ENCODE data around the gene LKAAEAR1.

The LKAAEAR1 gene

GRCh38 chr20:64080013-64080812 is 4.0 kb downstream of the LKAAEAR1 start, which contains the start of gene OPRL1:
OPRL1 (plus strand) TSS chr20:64080082; CDS start chr20:64092721, 12,639 bp downstream.
- no peak for TF ChIP-seq CTCF (IDR thresholded peaks at IDR 0.05; ENCODE audit: control extremely low read depth, extremely low read depth, low read depth, missing control alignments)
- CTCF ChIA-PET = interaction anchor here (1.1 to 3.7 kb wide), 8 partner anchors 10 to 100 kb away, joined by 3 to 24 read pairs (median 6); partner anchors contain the start of gene PRPF6
- no peak for DNase-seq (ENCODE audit: extremely low spot score)
- POLR2A ChIA-PET = interaction anchor here (0.6 kb wide), 1 partner anchor 538 kb away, joined by 5 read pairs; no protein-coding TSS in a partner anchor

GRCh38 chr20:64079273-64080012 is 4.8 kb downstream of the LKAAEAR1 start, which contains the start of gene RGS19:
RGS19 (minus strand) TSS chr20:64079518; CDS start chr20:64076886, 2,632 bp downstream.
- DNase-seq (ENCODE audit: extremely low spot score) = peak; percentile 92
- POLR2A ChIA-PET = interaction anchor here (0.6 kb wide), 2 partner anchors 109 to 537 kb away, joined by 5 to 6 read pairs; no protein-coding TSS in a partner anchor
- CTCF ChIA-PET = interaction anchor here (1.6 to 3.7 kb wide), 5 partner anchors 10 to 41 kb away, joined by 3 to 24 read pairs (median 6); no protein-coding TSS in a partner anchor
- TF ChIP-seq CTCF (IDR thresholded peaks at IDR 0.05; ENCODE audit: control extremely low read depth, extremely low read depth, low read depth, missing control alignments) = no peak

- TF ChIP-seq CTCF (IDR thresholded peaks at IDR 0.05; ENCODE audit: control extremely low read depth, extremely low read depth, low read depth, missing control alignments) = no peak
- CTCF ChIA-PET = interaction anchor here (1.6 to 3.7 kb wide), 5 partner anchors 9 to 41 kb away, joined by 3 to 24 read pairs (median 6); no protein-coding TSS in a partner anchor
- no peak for DNase-seq (ENCODE audit: extremely low spot score)
- POLR2A ChIA-PET = interaction anchor here (0.6 kb wide), 1 partner anchor 110 kb away, joined by 6 read pairs; no protein-coding TSS in a partner anchor
These were observed 5.3 kb downstream of the LKAAEAR1 start for GRCh38 chr20:64078934-64079272.

- no peak for TF ChIP-seq CTCF (IDR thresholded peaks at IDR 0.05; ENCODE audit: control extremely low read depth, extremely low read depth, low read depth, missing control alignments)
- POLR2A ChIA-PET = no interaction called here
- DNase-seq (ENCODE audit: extremely low spot score) = no peak
- CTCF ChIA-PET = interaction anchor here (0.7 to 2.8 kb wide), 6 partner anchors 8 to 208 kb away, joined by 3 to 17 read pairs (median 4); no protein-coding TSS in a partner anchor
These were observed 6.2 kb downstream of the LKAAEAR1 start for GRCh38 chr20:64077876-64078551.

- TF ChIP-seq CTCF (IDR thresholded peaks at IDR 0.05; ENCODE audit: control extremely low read depth, extremely low read depth, low read depth, missing control alignments) = no peak
- POLR2A ChIA-PET = no interaction called here
- DNase-seq (ENCODE audit: extremely low spot score) = no peak
- CTCF ChIA-PET = interaction anchor here (1.0 to 2.8 kb wide), 4 partner anchors 8 to 43 kb away, joined by 3 to 17 read pairs (median 8); no protein-coding TSS in a partner anchor
These were observed 6.7 kb downstream of the LKAAEAR1 start for GRCh38 chr20:64077541-64077875.

- ChIA-PET POLR2A (no interaction called here), CTCF (interaction anchor here (1.2 to 2.8 kb wide), 3 partner anchors 7 to 43 kb away, joined by 3 to 17 read pairs (median 12); no protein-coding TSS in a partner anchor)
- TF ChIP-seq CTCF (IDR thresholded peaks at IDR 0.05; ENCODE audit: control extremely low read depth, extremely low read depth, low read depth, missing control alignments) = no peak
- DNase-seq (ENCODE audit: extremely low spot score) = peak; percentile 63
These were observed 7.1 kb downstream of the LKAAEAR1 start for GRCh38 chr20:64077094-64077493.

Measured in GM10248 (cell line).